HEK293T (cell line): Measurements from ENCODE around the gene RTP4.
"Not testable (repeated sequence)": the region's sequence is repeated elsewhere in the genome, so short reads cannot be mapped to it uniquely, and the experiment has no call there.

Experiments
- CTCF ChIA-PET: fragments of 350-600 bp; formaldehyde crosslinking; extraction: SDS; loops from one replicate; lab custom pipeline; 2021; ENCODE audit warnings: antibody characterized with exemption, inconsistent platforms; lab: Yijun Ruan, JAX
- POLR2A ChIA-PET: fragments of 350-600 bp; formaldehyde crosslinking; extraction: SDS; loops from one replicate; lab custom pipeline; 2020; ENCODE audit warnings: antibody characterized with exemption, inconsistent platforms; lab: Yijun Ruan, JAX
- DNase-seq: peaks from one replicate; pipeline ENCODE4 v3.0.0; 2012; ENCODE audit warnings: mixed read lengths; ENCODE audit errors: extremely low spot score
- ARNT ChIP-seq: fragments of 450-650 bp; IDR thresholded peaks from 2 replicates; pipeline ENCODE4 v1.6.1; 2017; ENCODE audit warnings: mild to moderate bottlenecking
- BHLHE40 ChIP-seq: fragments of 450-650 bp; IDR thresholded peaks from 2 replicates; pipeline ENCODE4 v1.6.1; 2016; ENCODE audit warnings: mild to moderate bottlenecking, moderate library complexity, borderline replicate concordance
- CTBP1 ChIP-seq: fragments of 450-650 bp; IDR thresholded peaks from 2 replicates; pipeline ENCODE4 v1.6.1; 2016; ENCODE audit warnings: borderline replicate concordance
- ELF4 ChIP-seq: fragments of 450-650 bp; IDR thresholded peaks from 2 replicates; pipeline ENCODE4 v1.6.1; 2017; ENCODE audit warnings: antibody characterized with exemption
- FOXA1 ChIP-seq: fragments of 450-650 bp; IDR thresholded peaks from 2 replicates; pipeline ENCODE4 v1.6.1; 2016; ENCODE audit warnings: mild to moderate bottlenecking
- FOXK2 ChIP-seq: fragments of 450-650 bp; IDR thresholded peaks from 2 replicates; pipeline ENCODE4 v1.6.1; 2016; ENCODE audit warnings: mild to moderate bottlenecking
- FOXM1 ChIP-seq: fragments of 450-650 bp; IDR thresholded peaks from 2 replicates; pipeline ENCODE4 v1.6.1; 2017; ENCODE audit warnings: mild to moderate bottlenecking, borderline replicate concordance
- HDGF ChIP-seq: fragments of 450-650 bp; IDR thresholded peaks from 2 replicates; pipeline ENCODE4 v1.6.1; 2017; ENCODE audit warnings: antibody characterized with exemption, borderline replicate concordance
- L3MBTL2 ChIP-seq: fragments of 450-650 bp; conservative IDR thresholded peaks from 2 replicates; pipeline ENCODE4 v1.6.1; 2016; ENCODE audit warnings: mild to moderate bottlenecking
- LEF1 ChIP-seq: fragments of 450-650 bp; IDR thresholded peaks from 2 replicates; pipeline ENCODE4 v1.6.1; 2017; ENCODE audit warnings: mild to moderate bottlenecking, borderline replicate concordance
- NFRKB ChIP-seq: fragments of 450-650 bp; IDR thresholded peaks from 2 replicates; pipeline ENCODE4 v1.6.1; 2016; ENCODE audit warnings: mild to moderate bottlenecking, moderate library complexity
- PKNOX1 ChIP-seq: fragments of 450-650 bp; IDR thresholded peaks from 2 replicates; pipeline ENCODE4 v1.6.1; 2016
- SP1 ChIP-seq: fragments of 450-650 bp; IDR thresholded peaks from 2 replicates; pipeline ENCODE4 v1.6.1; 2017
- SUZ12 ChIP-seq: fragments of 450-650 bp; IDR thresholded peaks from 2 replicates; pipeline ENCODE4 v1.6.1; 2016; ENCODE audit warnings: mild to moderate bottlenecking
- TARDBP ChIP-seq: fragments of 450-650 bp; IDR thresholded peaks from 2 replicates; pipeline ENCODE4 v1.6.1; 2016
- ZNF384 ChIP-seq: fragments of 450-650 bp; IDR thresholded peaks from 2 replicates; pipeline ENCODE4 v1.6.1; 2016

The RTP4 gene

DNA sequence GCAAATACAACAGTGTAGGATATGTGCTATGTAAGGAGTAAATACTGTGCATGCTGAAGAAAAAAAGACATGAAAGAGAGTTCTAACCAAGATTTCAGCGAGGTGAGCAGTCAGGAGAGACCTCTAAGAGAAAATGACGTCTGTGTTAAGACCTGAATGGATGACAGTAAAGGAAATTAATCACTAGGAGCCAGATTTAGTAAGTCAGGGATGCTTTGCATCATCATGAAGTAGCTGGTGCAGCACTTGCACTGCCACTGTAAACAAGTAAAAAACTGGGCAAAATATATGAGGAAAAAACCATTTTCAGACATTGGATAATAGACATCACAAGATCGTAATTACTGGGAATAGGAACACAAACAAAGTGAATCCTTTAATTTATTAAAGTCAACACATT is 32.6 kb downstream of the RTP4 start:
- no peak for TF ChIP-seq HDGF
- ChIA-PET POLR2A (no interaction called here), CTCF (no interaction called here)
- DNase-seq: no peak

DNA sequence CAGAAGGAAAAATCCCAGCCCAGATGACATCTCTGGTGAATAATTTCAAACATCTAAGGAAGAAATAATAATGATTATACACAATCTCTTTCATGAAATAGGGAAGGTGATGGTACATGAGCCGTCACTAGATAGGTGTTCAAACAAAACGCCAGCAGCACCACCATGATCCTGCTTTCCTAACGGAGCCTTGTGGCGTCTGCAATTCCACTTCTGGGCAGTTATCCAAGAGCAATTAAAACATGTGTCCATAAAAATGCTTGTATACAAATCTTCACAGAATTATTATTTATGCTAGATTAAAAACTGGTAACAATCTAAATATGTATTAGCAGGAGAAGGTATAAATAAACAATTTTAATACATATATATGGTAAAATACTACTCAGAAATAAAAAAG is 33.7 kb downstream of the RTP4 start:
- POLR2A ChIA-PET: no interaction called here
- DNase-seq: no peak
- CTCF ChIA-PET: no interaction called here
- TF ChIP-seq FOXA1 (no peak), ZNF384 (no peak), ARNT (no peak), CTBP1 (no peak), L3MBTL2 (no peak), SP1 (no peak), ELF4 (no peak), LEF1 (no peak), SUZ12 (no peak), FOXK2 (no peak), NFRKB (no peak), TARDBP (no peak), HDGF (no peak), BHLHE40 (no peak), FOXM1 (no peak), PKNOX1 (no peak)

GRCh38 chr3:187403768-187404288 is 35.6 kb downstream of the RTP4 start:
- POLR2A ChIA-PET: no interaction called here
- no peak for TF ChIP-seq ARNT
- no peak for TF ChIP-seq TARDBP
- no peak for TF ChIP-seq LEF1
- no peak for TF ChIP-seq SP1
- TF ChIP-seq FOXA1: no peak
- no peak for TF ChIP-seq FOXK2
- no peak for TF ChIP-seq SUZ12
- no peak for TF ChIP-seq L3MBTL2
- TF ChIP-seq ELF4: no peak
- no peak for TF ChIP-seq ZNF384
- no peak for TF ChIP-seq HDGF
- DNase-seq: no peak
- CTCF ChIA-PET: no interaction called here

GRCh38 chr3:187406927-187407326 is 38.7 kb downstream of the RTP4 start:
- TF ChIP-seq CTBP1 (no peak), L3MBTL2 (no peak), SUZ12 (no peak), PKNOX1 (no peak), FOXA1 (no peak), FOXK2 (no peak), LEF1 (no peak), SP1 (no peak), ARNT (no peak), HDGF (no peak), FOXM1 (no peak), TARDBP (no peak), NFRKB (no peak), ELF4 (no peak), ZNF384 (no peak), BHLHE40 (no peak)
- CTCF ChIA-PET: no interaction called here
- no peak for DNase-seq
- POLR2A ChIA-PET: no interaction called here

DNA sequence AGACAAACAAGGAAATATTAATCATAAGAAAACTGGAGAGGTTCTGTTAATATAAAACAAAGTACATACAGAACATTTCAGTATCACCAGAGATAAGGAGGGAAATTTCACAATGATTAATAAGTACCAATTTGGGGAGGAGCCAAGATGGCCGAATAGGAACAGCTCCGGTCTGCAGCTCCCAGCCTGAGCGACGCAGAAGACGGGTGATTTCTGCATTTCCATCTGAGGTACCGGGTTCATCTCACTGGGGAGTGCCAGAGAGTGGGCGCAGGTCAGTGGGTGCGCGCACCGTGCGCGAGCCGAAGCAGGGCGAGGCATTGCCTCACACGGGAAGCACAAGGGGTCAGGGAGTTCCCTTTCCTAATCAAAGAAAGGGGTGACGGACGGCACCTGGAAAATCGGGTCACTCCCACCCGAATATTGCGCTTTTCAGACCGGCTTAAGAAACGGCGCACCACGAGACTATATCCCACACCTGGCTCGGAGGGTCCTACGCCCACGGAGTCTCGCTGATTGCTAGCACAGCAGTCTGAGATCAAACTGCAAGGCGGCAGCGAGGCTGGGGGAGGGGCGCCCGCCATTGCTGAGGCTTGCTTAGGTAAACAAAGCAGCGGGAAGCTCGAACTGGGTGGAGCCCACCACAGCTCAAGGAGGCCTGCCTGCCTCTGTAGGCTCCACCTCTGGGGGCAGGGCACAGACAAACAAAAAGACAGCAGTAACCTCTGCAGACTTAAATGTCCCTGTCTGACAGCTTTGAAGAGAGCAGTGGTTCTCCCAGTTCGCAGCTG is 44.0 kb downstream of the RTP4 start:
- CTCF ChIA-PET, DNase-seq, POLR2A ChIA-PET: not testable (repeated sequence)
- TF ChIP-seq L3MBTL2: 0 out of 2 replicates have a peak, but pooled peaks have one; percentile 31
